Eye (tissue), 1 donor: ENCODE results near the gene PEX16.

Source experiments
- DNase-seq: peaks from one replicate; pipeline ENCODE4 v3.0.0-alpha.2; 2015

Gene PEX16

GRCh38 chr11:45917623-45918330 lies at the start of gene PEX16:
TSS of gene PEX16 (minus strand) at chr11:45917877. CDS start at chr11:45917811, 66 bp downstream.
- peak; percentile 98 for DNase-seq

GRCh38 chr11:45964911-45965389 lies 47.3 kb upstream of the PEX16 start:
- peak; percentile 94 for DNase-seq

GRCh38 chr11:45961751-45962240 lies 44.1 kb upstream of the PEX16 start:
- no peak for DNase-seq

GRCh38 chr11:45960387-45961095 lies 42.9 kb upstream of the PEX16 start:
- no peak for DNase-seq

- no peak for DNase-seq
Measured at GRCh38 chr11:45959851-45960250, 42.2 kb upstream of the PEX16 start.

GRCh38 chr11:45949992-45950407 lies 32.3 kb upstream of the PEX16 start:
- DNase-seq: no peak

GRCh38 chr11:45948356-45948755 lies 30.7 kb upstream of the PEX16 start:
- no peak for DNase-seq

GRCh38 chr11:45947885-45948284 lies 30.2 kb upstream of the PEX16 start:
- no peak for DNase-seq

GRCh38 chr11:45945397-45945999 lies 27.8 kb upstream of the PEX16 start:
- no peak for DNase-seq

- no peak for DNase-seq
Measured at GRCh38 chr11:45942381-45942780, 24.7 kb upstream of the PEX16 start.

- no peak for DNase-seq
Measured at GRCh38 chr11:45941285-45941684, 23.6 kb upstream of the PEX16 start.

- no peak for DNase-seq
Measured at GRCh38 chr11:45939836-45940235, 22.2 kb upstream of the PEX16 start.

GRCh38 chr11:45937916-45938315 lies 20.2 kb upstream of the PEX16 start:
- DNase-seq: no peak

- DNase-seq: no peak
Measured at GRCh38 chr11:45936511-45937054, 18.9 kb upstream of the PEX16 start.

GRCh38 chr11:45935349-45936064 lies 17.8 kb upstream of the PEX16 start:
- no peak for DNase-seq

- DNase-seq: no peak
Measured at GRCh38 chr11:45934580-45935318, 17.1 kb upstream of the PEX16 start.

- DNase-seq: no peak
Measured at GRCh38 chr11:45933846-45934579, 16.3 kb upstream of the PEX16 start.

GRCh38 chr11:45933131-45933831 lies 15.6 kb upstream of the PEX16 start:
- no peak for DNase-seq

GRCh38 chr11:45932217-45932616 lies 14.5 kb upstream of the PEX16 start:
- no peak for DNase-seq

- no peak for DNase-seq
Measured at GRCh38 chr11:45931739-45932138, 14.1 kb upstream of the PEX16 start.
